PC-9 (cell line): ENCODE data around the gene PIP5K1B. TPM values are rescaled to one million over a fixed set of nuclear protein-coding genes. Genes with fewer than 3 reads are reported as not detected.

Experiments
- Bru-seq: library from RNA; stranded (reverse); fragments of 400-500 nt; gene quantifications from one replicate; lab custom pipeline; 2021; lab: Mats Ljungman, UMichigan
- BruChase-seq, 2 experiments: library from RNA; stranded (reverse); fragments of 400-500 nt; gene quantifications; one replicate each; lab custom pipeline; 2021; lab: Mats Ljungman, UMichigan
- BruUV-seq: library from RNA; stranded (reverse); fragments of 400-500 nt; replicated peaks from 2 replicates; lab custom pipeline; 2021; lab: Mats Ljungman, UMichigan
- CTCF ChIA-PET: fragments of 300-600 bp; sonication (Branson Sonifier 250); formaldehyde crosslinking; loops from one replicate; lab custom pipeline; 2022; ENCODE audit warnings: antibody characterized with exemption; lab: Charles Lee
- POLR2A ChIA-PET: fragments of 300-600 bp; sonication (Branson Sonifier 250); formaldehyde crosslinking; loops from one replicate; lab custom pipeline; 2022; ENCODE audit warnings: antibody characterized with exemption; ENCODE audit not compliant: unreplicated experiment; lab: Charles Lee
- DNase-seq, 2 experiments: peaks; one replicate each; pipeline versions ENCODE4 v3.0.0 to v3.0.0-alpha.2; 2015 to 2022; ENCODE audit warnings: mixed read lengths in 1 of 2
- H2AFZ ChIP-seq: fragments of 200-600 bp; sonication (generic); 2 replicates; pipeline ENCODE4 v1.8.1; 2017; ENCODE audit warnings: antibody characterized with exemption
- H3F3A ChIP-seq: fragments of 200-600 bp; sonication (generic); 2 replicates; pipeline ENCODE4 v1.8.1; 2017; ENCODE audit warnings: antibody characterized with exemption, mild to moderate bottlenecking, low read depth; ENCODE audit not compliant: insufficient read depth
- H3K27ac ChIP-seq: fragments of 200-600 bp; sonication (generic); 2 replicates; pipeline ENCODE4 v1.6.1; 2016; ENCODE audit warnings: mixed run types
- H3K27me3 ChIP-seq: fragments of 200-600 bp; sonication (generic); 2 replicates; pipeline ENCODE4 v1.6.1; 2016; ENCODE audit warnings: low read depth, mixed run types; ENCODE audit not compliant: insufficient read depth
- H3K36me3 ChIP-seq: fragments of 200-600 bp; sonication (generic); 2 replicates; pipeline ENCODE4 v1.6.1; 2016; ENCODE audit warnings: low read depth, mixed run types
- H3K4me1 ChIP-seq: fragments of 200-600 bp; sonication (generic); replicated peaks from 2 replicates; pipeline ENCODE4 v1.6.1; 2016; ENCODE audit warnings: mixed run types; ENCODE audit not compliant: insufficient read depth
- H3K4me2 ChIP-seq: fragments of 200-600 bp; sonication (generic); 2 replicates; pipeline ENCODE4 v1.6.1; 2017; ENCODE audit warnings: mixed run types
- H3K4me3 ChIP-seq: fragments of 200-600 bp; sonication (generic); 2 replicates; pipeline ENCODE4 v1.6.1; 2016; ENCODE audit warnings: mixed run types
- H3K79me2 ChIP-seq: fragments of 200-600 bp; sonication (generic); 2 replicates; pipeline ENCODE4 v1.6.1; 2017; ENCODE audit warnings: low read depth, mixed run types
- H3K9me2 ChIP-seq: fragments of 200-600 bp; sonication (generic); 2 replicates; pipeline ENCODE4 v1.8.1; 2017; ENCODE audit warnings: mild to moderate bottlenecking; ENCODE audit not compliant: insufficient read depth
- H3K9me3 ChIP-seq: fragments of 200-600 bp; sonication (generic); 2 replicates; pipeline ENCODE4 v1.8.1; 2016; ENCODE audit warnings: low read depth; ENCODE audit not compliant: insufficient read depth
- H4K20me1 ChIP-seq: fragments of 200-600 bp; sonication (generic); 2 replicates; pipeline ENCODE4 v1.8.1; 2017; ENCODE audit not compliant: insufficient read depth
- CTCF ChIP-seq: fragments of 200-600 bp; sonication (generic); conservative IDR thresholded peaks from 2 replicates; pipeline ENCODE4 v1.6.1; 2017; ENCODE audit warnings: mixed run types, antibody characterized with exemption, mild to moderate bottlenecking, moderate library complexity
- EZH2 ChIP-seq: fragments of 200-600 bp; sonication (generic); IDR thresholded peaks from 2 replicates; pipeline ENCODE4 v1.8.0; 2017; ENCODE audit warnings: antibody characterized with exemption, low read depth
- intact Hi-C: fragments of 100-400 bp; cut with micrococcal nuclease; formaldehyde crosslinking; loops from one replicate; pipeline ENCODE4 v1.10.0; 2022; ENCODE audit not compliant: unreplicated experiment
- long read RNA-seq: library from polyadenylated mRNA; stranded (forward); transcript quantifications from one replicate; pipeline ENCODE4 v2.0.0, GENCODE V29; 2022
- total RNA-seq: library from RNA; stranded (reverse); gene quantifications from 2 replicates; pipeline ENCODE4 v1.2.3, GENCODE V29; 2021

The PIP5K1B gene
- total RNA-seq (not detected in 2 replicates), Bru-seq, nascent RNA (percentile 12 among the genes with signal in this experiment), BruChase-seq, experiment 1, labeled RNA remaining after a 2-hour chase (percentile 8 among the genes with signal in this experiment), BruChase-seq, experiment 2, labeled RNA remaining after a 6-hour chase (percentile 4 among the genes with signal in this experiment)
- long read RNA-seq: 0 reads

- no peaks in the 10 kb centered on the region for H3K79me2 ChIP-seq
- H3K9me3 ChIP-seq: no peaks in the 10 kb centered on the region
- TF ChIP-seq EZH2 (no peak), CTCF (no peak)
- no peak within 1 kb of the TSS for H3K4me2 ChIP-seq
- no peak within 1 kb of the TSS for H3K4me3 ChIP-seq
- BruUV-seq: no TSS peak
- H3K4me1 ChIP-seq: no peaks in the 10 kb centered on the region
- peak in 1 of 2 experiments; percentile 48 for DNase-seq
- no peaks in the 10 kb centered on the region for H3K9me2 ChIP-seq
- no peaks in the 10 kb centered on the region for H3F3A ChIP-seq
- H4K20me1 ChIP-seq: no peaks in the 10 kb centered on the region
- peaks cover 36% of the 10 kb centered on the region for H3K27me3 ChIP-seq
- H3K27ac ChIP-seq: no peak within 1 kb of the TSS
- POLR2A ChIA-PET: no interaction called here
- CTCF ChIA-PET: no interaction called here
- intact Hi-C loops: no loop called here
- H3K36me3 ChIP-seq: no peaks in the 10 kb centered on the region
- no peak within 1 kb of the TSS for H2AFZ ChIP-seq
Measured at GRCh38 chr9:68704814-68705530, at the start of gene PIP5K1B. PIP5K1B (plus strand) TSS chr9:68705240; CDS start chr9:68822615, 117,375 bp downstream.

GRCh38 chr9:68664036-68664435, 41.0 kb upstream of the PIP5K1B start:
- H3K4me2 ChIP-seq: no peak overlapping the region
- intact Hi-C loops: no loop called here
- no peaks in the 10 kb centered on the region for H4K20me1 ChIP-seq
- H3F3A ChIP-seq: no peaks in the 10 kb centered on the region
- no peak overlapping the region for H3K4me3 ChIP-seq
- TF ChIP-seq CTCF (no peak), EZH2 (no peak)
- no peak overlapping the region for H3K27ac ChIP-seq
- ChIA-PET CTCF (no interaction called here), POLR2A (no interaction called here)
- BruUV-seq: no TSS peak
- peaks cover 28% of the 10 kb centered on the region; the same call in 1 of the 2 replicates for H3K27me3 ChIP-seq
- no peaks in the 10 kb centered on the region for H3K4me1 ChIP-seq
- H3K36me3 ChIP-seq: no peaks in the 10 kb centered on the region
- no peaks in the 10 kb centered on the region for H3K9me3 ChIP-seq
- H3K9me2 ChIP-seq: no peaks in the 10 kb centered on the region
- H3K79me2 ChIP-seq: no peaks in the 10 kb centered on the region
- H2AFZ ChIP-seq: no peak overlapping the region
- no peak for DNase-seq

GRCh38 chr9:68668127-68668526, 36.9 kb upstream of the PIP5K1B start:
- intact Hi-C loops: no loop called here
- Histone ChIP-seq H3K9me3 (no peaks in the 10 kb centered on the region), H3K4me2 (no peak overlapping the region), H3K4me3 (no peak overlapping the region), H3K4me1 (no peaks in the 10 kb centered on the region), H3K36me3 (no peaks in the 10 kb centered on the region), H3K79me2 (no peaks in the 10 kb centered on the region), H3F3A (no peaks in the 10 kb centered on the region), H2AFZ (no peak overlapping the region), H3K9me2 (no peaks in the 10 kb centered on the region), H4K20me1 (no peaks in the 10 kb centered on the region), H3K27ac (no peak overlapping the region), H3K27me3 (peaks cover 55% of the 10 kb centered on the region; the same call in 1 of the 2 replicates)
- ChIA-PET CTCF (no interaction called here), POLR2A (no interaction called here)
- BruUV-seq: no TSS peak
- no peak for TF ChIP-seq EZH2
- no peak for DNase-seq
